MCF 10A (cell line): ENCODE results near the gene CCDC124. TPM values are rescaled to one million over a fixed set of nuclear protein-coding genes. Genes with fewer than 3 reads are reported as not detected.
"Not testable (repeated sequence)": the region's sequence is repeated elsewhere in the genome, so short reads cannot be mapped to it uniquely, and the experiment has no call there.

Experiments used
- BruUV-seq: library from RNA; stranded (reverse); fragments of 400-500 nt; replicated peaks from 2 replicates; lab custom pipeline; 2021; lab: Mats Ljungman, UMichigan
- CTCF ChIA-PET: fragments of 300-600 bp; sonication (Branson Sonifier 250); formaldehyde crosslinking; extraction: SDS; loops from one replicate; lab custom pipeline; 2021; ENCODE audit warnings: antibody characterized with exemption, inconsistent platforms; lab: Yijun Ruan, JAX
- POLR2A ChIA-PET: fragments of 300-600, 350-650 bp; sonication (Branson Sonifier 250); formaldehyde crosslinking; extraction: SDS; loops from one replicate; lab custom pipeline; 2020; ENCODE audit warnings: antibody characterized with exemption, inconsistent platforms; lab: Yijun Ruan, JAX
- DNase-seq: peaks from one replicate; pipeline ENCODE4 v3.0.0-alpha.2; 2018; ENCODE audit not compliant: unreplicated experiment
- H3K27ac Mint-ChIP-seq: one replicate; pipeline ENCODE4 v1.8.0; 2022; ENCODE audit warnings: mild to moderate bottlenecking, low read depth, mixed read lengths; ENCODE audit not compliant: unreplicated experiment
- H3K27me3 Mint-ChIP-seq: one replicate; pipeline ENCODE4 v1.8.0; 2022; ENCODE audit warnings: mixed read lengths; ENCODE audit not compliant: insufficient read depth, unreplicated experiment
- H3K36me3 Mint-ChIP-seq: one replicate; pipeline ENCODE4 v1.8.0; 2022; ENCODE audit warnings: mild to moderate bottlenecking, moderate library complexity, mixed read lengths; ENCODE audit not compliant: insufficient read depth, unreplicated experiment
- H3K4me1 Mint-ChIP-seq: one replicate; pipeline ENCODE4 v1.8.0; 2022; ENCODE audit warnings: mixed read lengths; ENCODE audit not compliant: insufficient read depth, unreplicated experiment
- H3K4me3 Mint-ChIP-seq: one replicate; pipeline ENCODE4 v1.8.0; 2022; ENCODE audit warnings: mild to moderate bottlenecking, moderate library complexity, mixed read lengths; ENCODE audit not compliant: unreplicated experiment
- H3K9me3 Mint-ChIP-seq: one replicate; pipeline ENCODE4 v1.8.0; 2022; ENCODE audit warnings: mixed read lengths; ENCODE audit not compliant: unreplicated experiment
- CTCF ChIP-seq: fragments of 200-600 bp; IDR thresholded peaks from one replicate; pipeline ENCODE4 v1.8.0; 2022; ENCODE audit warnings: antibody characterized with exemption, mild to moderate bottlenecking; ENCODE audit not compliant: unreplicated experiment
- intact Hi-C: fragments of 100-400 bp; cut with micrococcal nuclease; formaldehyde crosslinking; loops from 2 replicates; pipeline ENCODE4 v1.14.1; 2022
- total RNA-seq: library from RNA; stranded (reverse); gene quantifications from 2 replicates; pipeline ENCODE4 v1.2.3, GENCODE V29; 2022

Gene CCDC124
- total RNA-seq, 1 experiment from 2014 or later, result 122 TPM

GRCh38 chr19:17982430-17982829 is 49.6 kb downstream of the CCDC124 start:
- BruUV-seq, result no TSS peak
- no peaks in the 10 kb centered on the region for H3K4me1 Mint-ChIP-seq
- CTCF ChIA-PET, result interaction anchor here (0.7 to 1.2 kb wide), 2 partner anchors 12 to 44 kb away, joined by 3 to 5 read pairs; no protein-coding TSS in a partner anchor
- no peaks in the 10 kb centered on the region for H3K9me3 Mint-ChIP-seq
- DNase-seq, result no peak
- intact Hi-C loops, result no loop called here
- POLR2A ChIA-PET, result no interaction called here
- no peak overlapping the region for H3K4me3 Mint-ChIP-seq
- H3K27me3 Mint-ChIP-seq, result peaks cover 9% of the 10 kb centered on the region
- no peaks in the 10 kb centered on the region for H3K36me3 Mint-ChIP-seq
- H3K27ac Mint-ChIP-seq, result no peak overlapping the region
- TF ChIP-seq CTCF, result no peak

GRCh38 chr19:17985037-17985818 is 52.4 kb downstream of the CCDC124 start:
- H3K27ac Mint-ChIP-seq, result no peak overlapping the region
- BruUV-seq, result no TSS peak
- H3K36me3 Mint-ChIP-seq, result no peaks in the 10 kb centered on the region
- no peaks in the 10 kb centered on the region for H3K9me3 Mint-ChIP-seq
- H3K27me3 Mint-ChIP-seq, result peaks cover 9% of the 10 kb centered on the region
- no peaks in the 10 kb centered on the region for H3K4me1 Mint-ChIP-seq
- no peak for TF ChIP-seq CTCF
- ChIA-PET CTCF (interaction anchor here (1.0 kb wide), 1 partner anchor 47 kb away, joined by 4 read pairs; no protein-coding TSS in a partner anchor), POLR2A (no interaction called here)
- no peak for DNase-seq
- H3K4me3 Mint-ChIP-seq, result no peak overlapping the region
- intact Hi-C loops, result no loop called here

GRCh38 chr19:17986569-17986968 is 53.8 kb downstream of the CCDC124 start:
- H3K4me1 Mint-ChIP-seq, H3K9me3 Mint-ChIP-seq, H3K36me3 Mint-ChIP-seq, H3K4me3 Mint-ChIP-seq, H3K27ac Mint-ChIP-seq, H3K27me3 Mint-ChIP-seq, BruUV-seq, intact Hi-C loops, DNase-seq: not testable (repeated sequence)
- ChIA-PET POLR2A (interaction anchor here (0.6 kb wide), 1 partner anchor 131 kb away, joined by 3 read pairs; no protein-coding TSS in a partner anchor), CTCF (interaction anchor here (1.0 to 1.2 kb wide), 2 partner anchors 8 to 41 kb away, joined by 3 to 4 read pairs; no protein-coding TSS in a partner anchor)

- Mint-ChIP-seq H3K4me3 (no peak overlapping the region), H3K9me3 (no peaks in the 10 kb centered on the region), H3K36me3 (no peaks in the 10 kb centered on the region), H3K27ac (no peak overlapping the region), H3K27me3 (no peaks in the 10 kb centered on the region), H3K4me1 (no peaks in the 10 kb centered on the region)
- BruUV-seq, result no TSS peak
- CTCF ChIA-PET, result interaction anchor here (0.8 to 2.2 kb wide), 3 partner anchors 9 to 118 kb away, joined by 5 to 16 read pairs (median 8); no protein-coding TSS in a partner anchor
- no peak for DNase-seq
- intact Hi-C loops, result no loop called here
- no peak for TF ChIP-seq CTCF
- POLR2A ChIA-PET, result no interaction called here
These were observed 55.3 kb downstream of the CCDC124 start for GRCh38 chr19:17988161-17988560.
